Activated CD8-positive, alpha-beta memory T cell treated with anti-CD3 and anti-CD28 coated beads for 4 hours (primary cell): ENCODE results near the gene MPP3.

Experiments
- DNase-seq, 2 donors: peaks; one replicate each; pipeline ENCODE4 v3.0.0-alpha.2; 2020; ENCODE audit warnings: low read depth in 2 of 2

The MPP3 gene

GRCh38 chr17:43832168-43832975, 574 bp downstream of the MPP3 start:
- DNase-seq = no peak

GRCh38 chr17:43831633-43832032, 1.3 kb downstream of the MPP3 start:
- no peak for DNase-seq

GRCh38 chr17:43830510-43831140, 2.3 kb downstream of the MPP3 start:
- DNase-seq = no peak

GRCh38 chr17:43829738-43830137, 3.2 kb downstream of the MPP3 start:
- no peak for DNase-seq

- DNase-seq = no peak
Observed at GRCh38 chr17:43827596-43827995, 5.3 kb downstream of the MPP3 start.

- DNase-seq = no peak
Observed at GRCh38 chr17:43826206-43826605, 6.7 kb downstream of the MPP3 start.

GRCh38 chr17:43825567-43825966, 7.4 kb downstream of the MPP3 start:
- DNase-seq = no peak

GRCh38 chr17:43823350-43824084, 9.4 kb downstream of the MPP3 start:
- no peak for DNase-seq

GRCh38 chr17:43822570-43823190, 10.3 kb downstream of the MPP3 start:
- DNase-seq = no peak

GRCh38 chr17:43820759-43821158, 12.2 kb downstream of the MPP3 start:
- no peak for DNase-seq

- DNase-seq = no peak
Observed at GRCh38 chr17:43818966-43819365, 14.0 kb downstream of the MPP3 start.

- no peak for DNase-seq
Observed at GRCh38 chr17:43817826-43818225, 15.1 kb downstream of the MPP3 start.

GRCh38 chr17:43816336-43817320, 16.3 kb downstream of the MPP3 start:
- DNase-seq = no peak

- no peak for DNase-seq
Observed at GRCh38 chr17:43814714-43815113, 18.2 kb downstream of the MPP3 start.

GRCh38 chr17:43814026-43814425, 18.9 kb downstream of the MPP3 start:
- DNase-seq = no peak

GRCh38 chr17:43813386-43813785, 19.6 kb downstream of the MPP3 start:
- DNase-seq = no peak

- no peak for DNase-seq
Observed at GRCh38 chr17:43812396-43813265, 20.3 kb downstream of the MPP3 start.

- DNase-seq = no peak
Observed at GRCh38 chr17:43810823-43811222, 22.1 kb downstream of the MPP3 start.

GRCh38 chr17:43810226-43810715, 22.7 kb downstream of the MPP3 start:
- DNase-seq = no peak

- DNase-seq = no peak
Observed at GRCh38 chr17:43809121-43809520, 23.8 kb downstream of the MPP3 start.
